ENCODE measurements around the gene NFATC2. TPM values are rescaled to one million over a fixed set of nuclear protein-coding genes. Genes with fewer than 3 reads are reported as not detected.

Gene NFATC2
- total RNA-seq, 1 donor from 2014 or later, result 2.0 TPM

DNA sequence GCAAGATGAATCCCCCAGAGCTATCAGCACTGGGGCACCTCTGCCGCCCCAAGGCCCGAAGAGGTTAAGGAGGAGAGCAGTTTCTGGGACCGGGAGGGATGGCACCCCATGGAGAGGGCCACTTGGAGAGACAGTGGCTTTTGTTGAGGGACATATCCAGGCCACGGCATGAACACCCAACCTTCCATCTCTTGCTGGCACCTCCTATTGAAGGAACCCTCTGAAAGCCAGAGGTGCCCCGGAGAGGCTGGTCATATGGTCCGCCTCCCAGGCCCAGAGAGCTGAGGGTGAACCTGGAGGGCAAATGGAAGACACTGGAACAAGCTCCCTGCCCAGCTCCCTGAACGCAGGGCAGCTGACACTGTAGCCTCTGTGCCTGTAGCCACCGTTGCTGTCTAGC is 167.0 kb downstream of the NFATC2 start:
- Mint-ChIP-seq H3K9me3 (ENCODE audit: low read depth) (no peaks in the 10 kb centered on the region), H3K4me3 (ENCODE audit: unreplicated experiment) (no peak overlapping the region), H3K4me1 (ENCODE audit: low read depth) (peaks cover 18% of the 10 kb centered on the region), H3K27me3 (ENCODE audit: low read depth) (no peaks in the 10 kb centered on the region), H3K27ac (ENCODE audit: unreplicated experiment) (no peak overlapping the region), H3K36me3 (ENCODE audit: low read depth) (no peaks in the 10 kb centered on the region)
- TF ChIP-seq, protein P1, sequence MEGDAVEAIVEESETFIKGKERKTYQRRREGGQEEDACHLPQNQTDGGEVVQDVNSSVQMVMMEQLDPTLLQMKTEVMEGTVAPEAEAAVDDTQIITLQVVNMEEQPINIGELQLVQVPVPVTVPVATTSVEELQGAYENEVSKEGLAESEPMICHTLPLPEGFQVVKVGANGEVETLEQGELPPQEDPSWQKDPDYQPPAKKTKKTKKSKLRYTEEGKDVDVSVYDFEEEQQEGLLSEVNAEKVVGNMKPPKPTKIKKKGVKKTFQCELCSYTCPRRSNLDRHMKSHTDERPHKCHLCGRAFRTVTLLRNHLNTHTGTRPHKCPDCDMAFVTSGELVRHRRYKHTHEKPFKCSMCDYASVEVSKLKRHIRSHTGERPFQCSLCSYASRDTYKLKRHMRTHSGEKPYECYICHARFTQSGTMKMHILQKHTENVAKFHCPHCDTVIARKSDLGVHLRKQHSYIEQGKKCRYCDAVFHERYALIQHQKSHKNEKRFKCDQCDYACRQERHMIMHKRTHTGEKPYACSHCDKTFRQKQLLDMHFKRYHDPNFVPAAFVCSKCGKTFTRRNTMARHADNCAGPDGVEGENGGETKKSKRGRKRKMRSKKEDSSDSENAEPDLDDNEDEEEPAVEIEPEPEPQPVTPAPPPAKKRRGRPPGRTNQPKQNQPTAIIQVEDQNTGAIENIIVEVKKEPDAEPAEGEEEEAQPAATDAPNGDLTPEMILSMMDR (IDR thresholded peaks at IDR 0.05), result no peak
- no peak for DNase-seq (ENCODE audit: low spot score)

DNA sequence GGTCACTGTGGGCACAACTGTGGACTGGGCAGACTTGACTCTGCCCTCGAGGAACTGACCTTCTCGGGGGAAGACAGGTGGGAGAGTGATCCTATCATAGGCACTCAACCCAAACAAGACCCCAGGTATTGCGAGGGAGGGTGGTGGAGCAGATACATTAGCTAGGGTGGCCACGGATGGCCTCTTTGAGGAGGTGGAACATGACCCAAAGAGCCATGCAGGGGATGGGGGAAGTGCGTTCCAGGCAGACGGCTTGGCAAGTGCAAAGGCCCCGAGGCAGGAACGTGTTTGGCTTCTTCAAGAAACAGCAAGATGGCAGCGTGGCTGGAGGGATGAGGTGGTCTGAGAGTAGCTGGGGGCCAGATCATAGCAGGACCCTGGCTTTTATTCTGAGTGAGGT is 167.6 kb downstream of the NFATC2 start:
- no peak for DNase-seq (ENCODE audit: low spot score)
- H3K27ac Mint-ChIP-seq (ENCODE audit: unreplicated experiment), result no peak overlapping the region
- TF ChIP-seq, protein P1 (IDR thresholded peaks at IDR 0.05), result no peak
- H3K4me1 Mint-ChIP-seq (ENCODE audit: low read depth), result peaks cover 18% of the 10 kb centered on the region
- no peak overlapping the region for H3K4me3 Mint-ChIP-seq (ENCODE audit: unreplicated experiment)
- no peaks in the 10 kb centered on the region for H3K9me3 Mint-ChIP-seq (ENCODE audit: low read depth)
- no peaks in the 10 kb centered on the region for H3K36me3 Mint-ChIP-seq (ENCODE audit: low read depth)
- H3K27me3 Mint-ChIP-seq (ENCODE audit: low read depth), result no peaks in the 10 kb centered on the region

DNA sequence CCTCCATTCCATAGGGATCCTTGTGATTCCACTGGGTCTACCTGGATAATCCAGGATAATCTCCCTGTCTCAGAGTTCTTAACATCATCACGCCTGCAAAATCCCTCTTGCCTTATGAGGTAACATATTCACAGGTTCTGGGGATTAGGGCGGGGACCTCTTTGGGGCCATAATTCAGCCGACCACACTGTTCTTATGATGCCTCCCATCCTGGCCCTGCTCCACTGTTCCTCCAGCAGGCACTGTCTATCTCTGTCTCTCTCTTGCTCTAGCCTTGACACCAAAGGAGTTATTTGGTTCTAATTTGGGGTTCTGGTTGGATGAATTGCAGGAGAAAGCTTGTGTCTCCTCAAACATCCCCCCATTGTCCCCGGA is 168.1 kb downstream of the NFATC2 start:
- TF ChIP-seq, protein P1 (IDR thresholded peaks at IDR 0.05), result no peak
- H3K4me1 Mint-ChIP-seq (ENCODE audit: low read depth), result peaks cover 18% of the 10 kb centered on the region
- DNase-seq (ENCODE audit: low spot score), result no peak
- no peaks in the 10 kb centered on the region for H3K27me3 Mint-ChIP-seq (ENCODE audit: low read depth)
- no peak overlapping the region for H3K4me3 Mint-ChIP-seq (ENCODE audit: unreplicated experiment)
- H3K36me3 Mint-ChIP-seq (ENCODE audit: low read depth), result no peaks in the 10 kb centered on the region
- no peaks in the 10 kb centered on the region for H3K9me3 Mint-ChIP-seq (ENCODE audit: low read depth)
- no peak overlapping the region for H3K27ac Mint-ChIP-seq (ENCODE audit: unreplicated experiment)

DNA sequence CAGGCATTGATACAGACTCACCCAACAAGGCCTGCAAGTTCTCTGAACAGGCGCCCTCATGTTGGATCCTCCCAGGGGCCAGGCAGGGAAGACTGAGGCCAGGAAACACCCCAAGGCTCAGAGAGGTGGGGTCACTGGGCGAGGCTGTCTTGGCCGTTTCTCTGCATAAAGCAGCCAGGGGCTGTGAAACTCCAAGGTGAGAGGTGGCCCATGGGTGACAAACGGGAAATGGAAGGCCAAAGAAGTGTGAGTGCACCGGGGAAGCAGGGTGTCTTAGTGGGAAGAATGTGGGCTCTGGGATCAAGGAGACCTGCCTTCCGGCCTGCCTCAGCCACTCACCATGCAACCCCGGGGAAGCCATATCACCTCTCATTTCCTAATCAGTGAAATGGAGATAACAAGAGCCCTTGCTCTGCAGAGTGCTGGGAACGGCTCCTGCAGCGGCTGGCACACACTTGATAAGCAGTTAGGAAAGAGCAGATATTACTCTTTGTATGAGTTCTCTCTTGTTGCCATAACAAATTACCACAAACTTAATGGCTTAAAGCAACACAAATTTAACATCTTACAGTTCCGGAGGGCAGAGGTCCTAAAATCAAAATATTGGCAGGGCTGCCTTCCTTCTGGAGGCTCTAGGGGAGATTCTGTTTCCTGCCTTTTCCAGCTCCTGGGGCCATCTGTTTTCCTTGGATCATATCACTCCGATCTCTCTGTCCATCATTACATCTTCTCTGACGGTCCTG is 168.6 kb downstream of the NFATC2 start:
- H3K27ac Mint-ChIP-seq (ENCODE audit: unreplicated experiment), result peak overlapping the region; percentile 62

DNA sequence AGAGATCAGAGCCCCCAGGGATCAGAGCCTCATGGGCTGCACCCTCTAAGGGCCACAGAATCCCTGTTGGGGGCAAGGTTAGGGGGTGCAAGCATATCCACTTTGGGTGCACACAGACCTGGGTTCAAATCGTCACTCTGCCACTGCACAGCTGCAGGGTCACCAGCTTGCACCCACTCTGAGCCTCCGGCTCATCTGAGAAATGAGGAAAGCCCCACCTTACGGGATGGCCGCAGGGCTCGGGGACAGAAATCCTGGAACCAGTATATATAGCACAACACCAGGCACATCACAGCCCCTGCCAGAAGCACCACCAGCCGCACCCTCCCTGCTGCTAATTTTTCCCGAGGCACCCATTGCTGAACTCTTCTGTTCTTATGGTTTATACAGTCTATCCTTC is 169.6 kb downstream of the NFATC2 start:
- no peaks in the 10 kb centered on the region for H3K36me3 Mint-ChIP-seq (ENCODE audit: low read depth)
- TF ChIP-seq, protein P1 (IDR thresholded peaks at IDR 0.05), result no peak
- H3K27ac Mint-ChIP-seq (ENCODE audit: unreplicated experiment), result no peak overlapping the region
- DNase-seq (ENCODE audit: low spot score), result no peak
- H3K4me3 Mint-ChIP-seq (ENCODE audit: unreplicated experiment), result no peak overlapping the region
- no peaks in the 10 kb centered on the region for H3K9me3 Mint-ChIP-seq (ENCODE audit: low read depth)
- H3K4me1 Mint-ChIP-seq (ENCODE audit: low read depth), result peaks cover 30% of the 10 kb centered on the region
- no peaks in the 10 kb centered on the region for H3K27me3 Mint-ChIP-seq (ENCODE audit: low read depth)

More for the DNA sequence above, 168.6 kb downstream of the NFATC2 start:
- H3K27me3 Mint-ChIP-seq (ENCODE audit: low read depth), result no peaks in the 10 kb centered on the region
- no peak overlapping the region for H3K4me3 Mint-ChIP-seq (ENCODE audit: unreplicated experiment)
- TF ChIP-seq, protein P1 (IDR thresholded peaks at IDR 0.05), result no peak
- DNase-seq (ENCODE audit: low spot score), result no peak
- no peaks in the 10 kb centered on the region for H3K36me3 Mint-ChIP-seq (ENCODE audit: low read depth)
- H3K4me1 Mint-ChIP-seq (ENCODE audit: low read depth), result peaks cover 21% of the 10 kb centered on the region
- no peaks in the 10 kb centered on the region for H3K9me3 Mint-ChIP-seq (ENCODE audit: low read depth)

All from chondrocyte (in vitro differentiated cells).